ENCODE measurements around the gene FAM107A.

Gene FAM107A

DNA sequence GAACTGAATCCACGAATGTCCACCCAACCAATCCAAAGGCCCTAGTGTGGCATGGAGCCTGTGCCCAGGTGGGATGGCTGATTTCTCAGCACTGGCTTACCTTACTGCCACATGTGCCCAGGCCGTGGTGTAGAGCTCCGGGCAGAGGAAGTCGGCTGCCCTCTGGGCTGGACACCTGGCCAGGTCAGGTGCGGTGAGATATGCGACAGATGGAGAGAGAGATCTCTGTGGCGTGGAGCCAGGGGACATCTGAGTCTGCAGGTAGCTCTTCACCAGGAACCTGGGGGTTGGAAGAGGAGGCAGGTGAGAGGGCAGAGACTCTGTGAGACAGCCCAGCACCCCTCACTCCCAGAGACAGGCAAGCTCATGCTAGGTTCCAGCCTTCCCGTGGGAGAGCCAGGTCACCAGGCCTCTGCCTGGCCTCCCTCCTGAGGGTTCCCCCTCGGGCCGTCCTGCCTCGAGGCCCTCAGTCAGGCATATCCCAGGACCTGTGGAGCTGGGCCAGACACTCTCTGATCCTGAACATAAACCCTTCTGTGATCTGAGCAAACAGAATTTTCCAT lies 52.8 kb downstream of the FAM107A start:
- TF ChIP-seq POLR2AphosphoS5 (IDR thresholded peaks at IDR 0.05; ENCODE audit: borderline replicate concordance, low read depth, low read length) (no peak), EZH2 (IDR thresholded peaks at IDR 0.05) (no peak)
- no peak for DNase-seq (ENCODE audit: low read depth, low spot score)
- H3K4me3 ChIP-seq: no peak overlapping the region
- no peak overlapping the region for H3K27ac ChIP-seq
- no peaks in the 10 kb centered on the region for H3K9me3 ChIP-seq (ENCODE audit: low read depth, low read length)
- H3K9ac ChIP-seq (ENCODE audit: insufficient read length): no peak overlapping the region
- no peaks in the 10 kb centered on the region for H3K36me3 ChIP-seq (ENCODE audit: insufficient read depth, low read length)

DNA sequence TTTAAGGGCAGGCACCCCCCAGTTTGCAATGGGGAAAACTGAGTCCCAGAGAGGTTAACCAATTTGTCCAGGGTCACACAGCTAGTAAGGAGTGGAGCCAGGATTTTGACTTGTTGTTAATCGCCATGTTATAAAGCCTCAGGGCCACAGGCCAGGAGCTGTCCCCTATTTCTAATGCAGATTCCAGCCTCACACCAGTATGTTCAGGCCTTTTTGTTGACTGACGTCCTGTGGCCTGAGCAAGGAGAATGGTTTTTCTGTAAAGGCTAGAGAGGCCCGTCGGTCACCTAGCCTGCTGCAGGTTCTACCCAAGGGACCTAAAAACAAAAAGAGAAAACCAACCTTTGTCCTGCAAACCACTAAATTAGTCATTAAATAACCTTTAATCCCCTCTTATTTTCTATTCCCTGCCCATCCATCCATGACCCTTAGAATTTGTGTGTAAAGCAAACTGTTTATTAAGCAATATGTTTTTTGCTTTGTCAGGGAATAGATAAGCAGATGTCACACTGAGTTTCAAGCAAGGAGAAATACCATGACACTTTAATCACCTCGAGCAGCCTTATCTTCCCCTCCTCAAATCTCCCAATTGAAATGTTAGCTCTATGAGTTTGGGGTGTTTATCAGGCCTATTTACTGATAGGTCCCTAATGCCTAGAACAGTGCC lies 54.3 kb downstream of the FAM107A start:
- H3K9ac ChIP-seq (ENCODE audit: insufficient read length): no peak overlapping the region
- H3K27ac ChIP-seq: no peak overlapping the region
- no peak for DNase-seq (ENCODE audit: low read depth, low spot score)
- no peak for TF ChIP-seq POLR2AphosphoS5 (IDR thresholded peaks at IDR 0.05; ENCODE audit: borderline replicate concordance, low read depth, low read length)
- TF ChIP-seq FOXP2 (optimal IDR thresholded peaks at IDR 0.05; ENCODE audit: control extremely low read depth, extremely low read length, insufficient read depth): no peak
- TF ChIP-seq EZH2 (IDR thresholded peaks at IDR 0.05): no peak
- H3K36me3 ChIP-seq (ENCODE audit: insufficient read depth, low read length): no peaks in the 10 kb centered on the region
- no peak overlapping the region for H3K4me3 ChIP-seq
- no peaks in the 10 kb centered on the region for H3K9me3 ChIP-seq (ENCODE audit: low read depth, low read length)

DNA sequence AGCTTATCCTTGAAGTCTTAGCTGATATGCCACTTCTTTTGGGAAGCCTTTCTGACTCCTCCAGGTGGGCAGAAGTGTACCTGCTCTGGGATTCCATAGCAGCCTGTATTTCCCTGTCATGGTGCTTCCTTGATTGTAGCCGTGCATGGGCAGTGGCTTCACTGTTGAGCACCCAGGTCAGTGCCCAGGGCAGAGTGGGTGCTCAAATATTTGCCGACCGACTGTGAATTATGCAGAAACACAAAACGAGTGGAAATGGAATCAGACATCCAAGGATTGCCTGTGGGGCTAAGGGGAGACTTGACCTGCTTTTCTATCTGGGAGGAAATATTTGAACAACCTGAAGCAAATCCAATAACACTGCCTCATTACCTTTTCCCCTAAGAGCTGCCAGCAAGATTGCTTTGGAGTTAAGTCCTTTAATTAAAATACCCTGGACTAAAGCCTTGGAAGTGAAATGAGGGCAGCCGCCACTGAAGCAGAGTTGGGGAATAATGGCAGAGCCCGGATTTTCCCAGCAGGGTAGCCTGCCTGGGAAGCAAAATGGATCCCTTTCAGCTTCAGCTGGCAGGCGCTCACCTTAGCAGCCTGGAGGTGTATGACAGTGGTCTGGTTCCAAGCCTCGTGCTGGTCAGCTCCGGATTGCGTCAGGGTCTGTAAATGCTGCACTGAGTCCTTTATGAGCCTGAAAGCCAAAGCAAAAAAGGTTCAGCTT lies 55.1 kb downstream of the FAM107A start:
- Histone ChIP-seq H3K4me3 (no peak overlapping the region), H3K9ac (ENCODE audit: insufficient read length) (no peak overlapping the region), H3K9me3 (ENCODE audit: low read depth, low read length) (no peaks in the 10 kb centered on the region), H3K36me3 (ENCODE audit: insufficient read depth, low read length) (no peaks in the 10 kb centered on the region), H3K27ac (no peak overlapping the region)
- TF ChIP-seq EZH2 (IDR thresholded peaks at IDR 0.05): no peak
- no peak for TF ChIP-seq POLR2AphosphoS5 (IDR thresholded peaks at IDR 0.05; ENCODE audit: borderline replicate concordance, low read depth, low read length)
- no peak for TF ChIP-seq FOXP2 (optimal IDR thresholded peaks at IDR 0.05; ENCODE audit: control extremely low read depth, extremely low read length, insufficient read depth)
- no peak for DNase-seq (ENCODE audit: low read depth, low spot score)

- H3K4me3 ChIP-seq: no peak overlapping the region
- H3K36me3 ChIP-seq (ENCODE audit: insufficient read depth, low read length): no peaks in the 10 kb centered on the region
- H3K9ac ChIP-seq (ENCODE audit: insufficient read length): no peak overlapping the region
- TF ChIP-seq FOXP2 (optimal IDR thresholded peaks at IDR 0.05; ENCODE audit: control extremely low read depth, extremely low read length, insufficient read depth) (no peak), POLR2AphosphoS5 (IDR thresholded peaks at IDR 0.05; ENCODE audit: borderline replicate concordance, low read depth, low read length) (no peak), EZH2 (IDR thresholded peaks at IDR 0.05) (no peak)
- DNase-seq (ENCODE audit: low read depth, low spot score): no peak
- H3K9me3 ChIP-seq (ENCODE audit: low read depth, low read length): no peaks in the 10 kb centered on the region
- H3K27ac ChIP-seq: no peak overlapping the region
Observed at GRCh38 chr3:58521336-58521670, 55.9 kb downstream of the FAM107A start.

- no peak for DNase-seq (ENCODE audit: low read depth, low spot score)
- H3K4me3 ChIP-seq: no peak overlapping the region
- TF ChIP-seq FOXP2 (optimal IDR thresholded peaks at IDR 0.05; ENCODE audit: control extremely low read depth, extremely low read length, insufficient read depth): no peak
- no peak for TF ChIP-seq POLR2AphosphoS5 (IDR thresholded peaks at IDR 0.05; ENCODE audit: borderline replicate concordance, low read depth, low read length)
Observed at GRCh38 chr3:58520403-58521335, 56.5 kb downstream of the FAM107A start.

DNA sequence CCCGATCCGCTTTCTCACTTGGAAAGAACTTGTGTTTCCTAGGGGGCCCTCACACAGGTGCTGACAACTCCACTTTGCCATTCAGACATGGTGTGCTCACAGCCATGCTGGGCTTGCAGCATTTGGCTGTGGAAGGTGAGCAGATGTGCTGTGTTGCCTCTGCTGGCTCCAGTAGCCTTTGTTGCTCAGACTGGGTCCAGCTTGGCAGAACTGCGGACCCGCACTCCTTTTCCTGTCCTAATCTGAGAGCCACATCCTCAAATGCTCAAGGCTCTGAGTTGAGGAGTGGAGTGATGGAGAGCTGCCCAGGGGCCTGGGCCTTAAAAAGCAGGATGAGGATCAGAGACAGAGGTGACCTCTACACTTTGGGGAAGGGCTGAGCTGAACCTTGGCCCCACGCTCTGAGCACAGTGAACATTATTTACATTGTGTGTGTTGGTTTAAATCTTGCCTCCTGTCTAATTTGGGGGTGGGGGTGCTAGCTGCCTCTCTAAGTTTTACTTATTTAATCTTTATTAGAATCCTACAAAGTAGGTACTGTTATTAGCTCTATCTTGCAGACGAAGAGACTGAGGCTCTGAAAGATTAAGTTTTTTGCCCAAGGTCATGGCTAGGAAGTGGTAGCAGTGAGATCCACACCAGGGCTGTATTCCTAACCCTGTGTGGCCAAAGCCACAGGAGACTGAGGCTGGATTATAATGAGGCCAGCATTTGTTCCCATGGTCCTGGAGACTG lies 57.4 kb downstream of the FAM107A start:
- no peak for DNase-seq (ENCODE audit: low read depth, low spot score)
- no peaks in the 10 kb centered on the region for H3K9me3 ChIP-seq (ENCODE audit: low read depth, low read length)
- TF ChIP-seq EZH2 (IDR thresholded peaks at IDR 0.05) (no peak), FOXP2 (optimal IDR thresholded peaks at IDR 0.05; ENCODE audit: control extremely low read depth, extremely low read length, insufficient read depth) (no peak), POLR2AphosphoS5 (IDR thresholded peaks at IDR 0.05; ENCODE audit: borderline replicate concordance, low read depth, low read length) (no peak)
- no peak overlapping the region for H3K9ac ChIP-seq (ENCODE audit: insufficient read length)
- no peaks in the 10 kb centered on the region for H3K36me3 ChIP-seq (ENCODE audit: insufficient read depth, low read length)
- no peak overlapping the region for H3K27ac ChIP-seq
- no peak overlapping the region for H3K4me3 ChIP-seq

More at GRCh38 chr3:58520403-58521335, 56.5 kb downstream of the FAM107A start:
- H3K27ac ChIP-seq: no peak overlapping the region
- no peaks in the 10 kb centered on the region for H3K9me3 ChIP-seq (ENCODE audit: low read depth, low read length)
- no peaks in the 10 kb centered on the region for H3K36me3 ChIP-seq (ENCODE audit: insufficient read depth, low read length)
- no peak overlapping the region for H3K9ac ChIP-seq (ENCODE audit: insufficient read length)

DNA sequence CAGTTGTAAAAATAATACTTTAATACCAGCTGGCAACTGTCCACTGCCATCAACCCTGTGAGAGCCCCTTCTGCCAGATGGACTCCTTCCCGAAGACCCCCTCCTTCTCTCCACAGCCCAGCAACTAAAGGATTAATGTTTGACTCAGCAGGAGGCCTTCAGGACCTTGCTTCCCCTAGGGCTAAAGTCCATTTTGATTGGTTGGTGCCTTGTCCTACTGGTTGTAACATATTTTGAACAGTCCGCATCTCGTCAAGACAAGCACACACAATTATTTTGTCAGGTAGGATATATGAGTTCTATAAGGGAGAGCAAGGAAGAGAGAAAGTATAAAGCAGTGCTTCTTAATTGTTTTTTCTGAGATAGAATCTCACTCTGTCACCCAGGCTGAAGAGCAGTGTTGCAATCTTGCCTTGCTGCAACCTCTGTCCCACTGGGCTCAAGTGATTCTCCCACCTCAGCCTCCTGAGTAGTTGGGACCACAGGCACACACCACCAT lies 58.9 kb downstream of the FAM107A start:
- Histone ChIP-seq H3K27ac (no peak overlapping the region), H3K4me3 (no peak overlapping the region), H3K36me3 (ENCODE audit: insufficient read depth, low read length) (no peaks in the 10 kb centered on the region), H3K9ac (ENCODE audit: insufficient read length) (no peak overlapping the region), H3K9me3 (ENCODE audit: low read depth, low read length) (no peaks in the 10 kb centered on the region)
- TF ChIP-seq EZH2 (IDR thresholded peaks at IDR 0.05) (no peak), POLR2AphosphoS5 (IDR thresholded peaks at IDR 0.05; ENCODE audit: borderline replicate concordance, low read depth, low read length) (no peak), FOXP2 (optimal IDR thresholded peaks at IDR 0.05; ENCODE audit: control extremely low read depth, extremely low read length, insufficient read depth) (no peak)
- no peak for DNase-seq (ENCODE audit: low read depth, low spot score)

Data from SK-N-MC (cell line).